HG03469 (cell line): ENCODE results near the gene SRC.

Source experiments
- ATAC-seq: cut with Tn5 transposase; IDR thresholded peaks from one replicate; pipeline ENCODE4 v1.9.1; 2021; ENCODE audit warnings: mild to moderate bottlenecking, moderate library complexity, moderate number of reproducible peaks; ENCODE audit not compliant: unreplicated experiment

The SRC gene

GRCh38 chr20:37314617-37315016 lies 31.3 kb upstream of the SRC start:
- ATAC-seq: no peak

- ATAC-seq: no peak
Observed at GRCh38 chr20:37315021-37315451, 30.9 kb upstream of the SRC start.

GRCh38 chr20:37315452-37316110 lies 30.4 kb upstream of the SRC start:
- no peak for ATAC-seq

GRCh38 chr20:37316116-37316774 lies 29.7 kb upstream of the SRC start:
- peak; percentile 53 for ATAC-seq

GRCh38 chr20:37316775-37317170 lies 29.2 kb upstream of the SRC start:
- ATAC-seq: no peak

- ATAC-seq: no peak
Observed at GRCh38 chr20:37317316-37317715, 28.6 kb upstream of the SRC start.

GRCh38 chr20:37317994-37318640 lies 27.8 kb upstream of the SRC start:
- no peak for ATAC-seq

- ATAC-seq: no peak
Observed at GRCh38 chr20:37319151-37319671, 26.7 kb upstream of the SRC start.

- no peak for ATAC-seq
Observed at GRCh38 chr20:37323985-37324384, 22.0 kb upstream of the SRC start.

GRCh38 chr20:37325206-37325605 lies 20.7 kb upstream of the SRC start:
- no peak for ATAC-seq

GRCh38 chr20:37326666-37327065 lies 19.3 kb upstream of the SRC start:
- no peak for ATAC-seq

- no peak for ATAC-seq
Observed at GRCh38 chr20:37327748-37328147, 18.2 kb upstream of the SRC start.

- ATAC-seq: no peak
Observed at GRCh38 chr20:37328149-37328945, 17.6 kb upstream of the SRC start.

GRCh38 chr20:37329481-37330165 lies 16.3 kb upstream of the SRC start:
- ATAC-seq: no peak

GRCh38 chr20:37330316-37330715 lies 15.6 kb upstream of the SRC start:
- no peak for ATAC-seq

GRCh38 chr20:37331060-37331857 lies 14.7 kb upstream of the SRC start:
- ATAC-seq: no peak

- ATAC-seq: no peak
Observed at GRCh38 chr20:37333130-37333847, 12.7 kb upstream of the SRC start.

GRCh38 chr20:37333848-37334318 lies 12.1 kb upstream of the SRC start:
- ATAC-seq: no peak

GRCh38 chr20:37334450-37334849 lies 11.5 kb upstream of the SRC start:
- ATAC-seq: no peak
